NT2/D1 (cell line): ENCODE data around the gene FKRP.

Source experiments
- DNase-seq: peaks from one replicate; pipeline ENCODE4 v3.0.0-alpha.2; 2011; ENCODE audit warnings: low read depth, low spot score
- H3K27me3 ChIP-seq: 2 replicates; pipeline ENCODE4 v1.6.0; 2011; ENCODE audit warnings: mild to moderate bottlenecking; ENCODE audit not compliant: insufficient read length, insufficient read depth
- H3K36me3 ChIP-seq: 2 replicates; pipeline ENCODE4 v1.6.1; 2011; ENCODE audit warnings: mild to moderate bottlenecking, low read length, mixed read lengths; ENCODE audit not compliant: insufficient read depth, insufficient read length
- H3K4me1 ChIP-seq: 2 replicates; pipeline ENCODE4 v1.5.1; 2011; ENCODE audit not compliant: insufficient read depth, insufficient read length
- H3K4me3 ChIP-seq: 2 replicates; pipeline ENCODE4 v1.5.1; 2011; ENCODE audit warnings: low read depth; ENCODE audit not compliant: insufficient read length
- H3K9ac ChIP-seq: 2 replicates; pipeline ENCODE4 v1.6.0; 2011; ENCODE audit warnings: low read depth; ENCODE audit not compliant: insufficient read length
- H3K9me3 ChIP-seq: 2 replicates; pipeline ENCODE4 v1.5.1; 2011; ENCODE audit warnings: mild to moderate bottlenecking, low read length; ENCODE audit not compliant: insufficient read depth
- SUZ12 ChIP-seq: IDR thresholded peaks from 2 replicates; pipeline ENCODE4 v1.6.1; 2011; ENCODE audit not compliant: insufficient read length, insufficient read depth; ENCODE audit errors: extremely low read depth
- YY1 ChIP-seq: IDR thresholded peaks from 2 replicates; pipeline ENCODE4 v1.6.1; 2011; ENCODE audit not compliant: insufficient read length, insufficient read depth
- ZNF274 ChIP-seq: IDR thresholded peaks from 2 replicates; pipeline ENCODE4 v1.6.1; 2011; ENCODE audit warnings: mild to moderate bottlenecking, low read depth, low read length

FKRP gene

DNA sequence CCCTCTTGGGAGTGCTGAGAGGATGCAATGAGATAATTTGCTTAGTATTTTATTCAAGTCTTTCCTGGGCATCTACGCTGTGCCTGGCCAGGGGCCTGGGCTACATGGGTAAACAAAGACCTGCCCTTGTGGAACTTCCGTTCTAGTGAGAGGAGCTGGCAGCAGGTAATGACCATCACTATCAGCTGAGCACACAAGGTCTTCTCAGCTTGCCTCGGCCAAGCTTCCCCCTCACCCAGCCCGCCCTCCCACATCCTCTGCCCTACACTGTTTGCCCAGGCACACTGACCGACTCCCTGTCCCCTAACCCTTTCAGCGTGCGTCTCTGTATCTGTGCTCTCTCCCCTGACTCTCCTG is 8.6 kb upstream of the FKRP start:
- TF ChIP-seq ZNF274 = no peak
- no peak for TF ChIP-seq SUZ12
- no peak for TF ChIP-seq YY1
- Histone ChIP-seq H3K4me3 (no peak overlapping the region), H3K27me3 (no peaks in the 10 kb centered on the region), H3K4me1 (peaks cover 24% of the 10 kb centered on the region), H3K36me3 (peaks cover 77% of the 10 kb centered on the region), H3K9me3 (no peaks in the 10 kb centered on the region), H3K9ac (no peak overlapping the region)
- no peak for DNase-seq

DNA sequence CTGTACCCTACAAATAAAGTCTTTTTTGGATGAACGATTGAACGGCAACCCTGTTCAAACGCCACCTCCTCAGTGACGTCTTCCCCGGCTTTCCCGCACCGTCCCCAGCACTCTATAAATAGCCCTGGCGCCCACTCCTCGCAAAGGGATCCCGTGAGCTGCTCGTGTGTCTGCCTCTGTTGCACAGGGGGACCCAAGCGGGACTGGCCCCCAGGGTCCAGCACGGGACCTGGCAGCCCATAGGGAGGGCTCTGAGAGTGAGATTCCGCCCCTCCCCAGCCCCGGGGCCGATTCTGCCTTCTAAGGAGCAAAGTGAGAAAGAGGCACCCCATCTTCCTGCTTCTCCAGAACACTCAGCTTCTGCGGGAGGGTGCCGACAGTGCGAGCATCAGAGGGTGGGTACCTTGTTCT is 8.1 kb upstream of the FKRP start:
- no peak overlapping the region for H3K9ac ChIP-seq
- H3K36me3 ChIP-seq = peaks cover 75% of the 10 kb centered on the region
- DNase-seq = no peak
- no peaks in the 10 kb centered on the region for H3K9me3 ChIP-seq
- H3K4me3 ChIP-seq = no peak overlapping the region
- peaks cover 21% of the 10 kb centered on the region for H3K4me1 ChIP-seq
- no peaks in the 10 kb centered on the region for H3K27me3 ChIP-seq
- no peak for TF ChIP-seq ZNF274
- TF ChIP-seq SUZ12 = no peak
- no peak for TF ChIP-seq YY1

DNA sequence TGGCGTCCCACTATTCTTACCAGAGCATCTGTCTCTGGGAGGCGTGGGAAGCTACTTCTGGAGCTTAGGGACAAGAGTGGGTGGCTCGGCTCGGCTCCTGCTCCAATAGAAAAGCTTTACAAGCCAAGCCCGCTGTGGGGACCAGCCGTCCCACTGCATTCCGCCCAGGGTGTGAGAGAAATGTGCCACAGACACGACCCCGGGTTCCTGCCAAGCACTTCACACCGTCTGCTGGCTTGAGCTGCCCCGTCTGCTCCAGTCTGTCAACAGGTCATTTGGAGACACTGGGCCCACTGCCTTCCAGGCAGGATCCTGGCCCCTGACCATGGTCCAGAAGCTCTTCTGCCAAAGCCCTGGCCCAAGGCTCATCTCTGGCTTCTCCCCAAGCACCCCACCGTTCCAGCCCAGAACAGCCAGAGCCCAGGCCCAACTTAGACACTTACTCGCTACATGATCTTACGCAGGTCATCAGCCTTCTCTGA is 6.5 kb upstream of the FKRP start:
- H3K4me1 ChIP-seq = peaks cover 16% of the 10 kb centered on the region
- no peak overlapping the region for H3K9ac ChIP-seq
- peaks cover 70% of the 10 kb centered on the region for H3K36me3 ChIP-seq
- no peak for DNase-seq
- H3K9me3 ChIP-seq = no peaks in the 10 kb centered on the region
- H3K27me3 ChIP-seq = no peaks in the 10 kb centered on the region
- H3K4me3 ChIP-seq = no peak overlapping the region
- TF ChIP-seq ZNF274 (no peak), SUZ12 (no peak), YY1 (no peak)

DNA sequence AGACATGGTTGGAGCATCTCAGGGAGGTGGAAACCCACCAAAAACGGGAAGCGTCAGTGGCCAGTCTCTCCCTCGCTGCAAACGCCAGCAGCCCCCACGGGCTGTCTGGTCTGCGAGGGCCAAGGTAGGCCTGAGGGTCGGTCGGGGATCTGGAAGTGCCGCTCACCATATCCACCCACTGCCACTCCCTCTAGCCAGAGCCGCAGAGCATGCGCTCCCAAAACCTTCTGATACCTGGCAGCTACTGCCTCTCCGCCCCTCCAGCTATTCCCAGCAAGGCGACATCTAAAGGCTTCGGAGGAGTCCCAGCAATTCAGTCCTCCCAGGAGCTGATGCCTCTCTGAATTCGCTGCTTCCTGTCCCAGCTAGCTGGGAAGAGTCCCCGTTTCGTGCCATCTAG is 4.4 kb upstream of the FKRP start:
- H3K4me3 ChIP-seq = no peak overlapping the region
- TF ChIP-seq YY1 (no peak), SUZ12 (no peak), ZNF274 (no peak)
- H3K27me3 ChIP-seq = no peaks in the 10 kb centered on the region
- DNase-seq = no peak
- no peak overlapping the region for H3K9ac ChIP-seq
- H3K9me3 ChIP-seq = no peaks in the 10 kb centered on the region
- peaks cover 16% of the 10 kb centered on the region for H3K4me1 ChIP-seq
- peaks cover 66% of the 10 kb centered on the region for H3K36me3 ChIP-seq

DNA sequence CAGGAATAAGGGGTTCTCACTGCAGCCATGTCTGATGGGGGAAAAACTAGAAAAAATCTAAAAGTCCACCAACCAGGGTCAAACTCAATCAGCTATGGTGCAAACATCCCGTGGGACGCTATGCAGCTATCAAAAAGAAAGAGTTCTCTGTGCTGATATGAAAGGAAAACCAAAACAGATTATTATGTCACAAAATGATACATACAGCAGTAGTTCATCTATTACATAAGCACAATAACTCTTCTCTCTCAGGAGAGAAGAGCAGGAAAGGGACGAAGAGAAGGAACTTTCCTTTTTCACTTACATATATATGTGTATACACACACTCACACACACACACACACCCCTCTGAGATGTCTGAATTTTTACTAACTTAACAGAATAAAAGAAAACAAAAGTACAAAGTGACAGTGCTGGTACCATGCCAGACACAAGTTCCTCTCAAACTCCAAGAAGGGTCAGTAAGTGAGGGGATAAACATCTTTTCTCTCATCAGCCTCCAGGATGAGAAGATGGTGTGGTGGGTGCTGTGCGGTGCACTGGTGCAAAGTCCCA is 2.9 kb upstream of the FKRP start:
- H3K36me3 ChIP-seq = peaks cover 50% of the 10 kb centered on the region
- H3K9ac ChIP-seq = no peak overlapping the region
- TF ChIP-seq YY1 = no peak
- TF ChIP-seq SUZ12 = no peak
- TF ChIP-seq ZNF274 = no peak
- peaks cover 18% of the 10 kb centered on the region for H3K4me1 ChIP-seq
- H3K9me3 ChIP-seq = no peaks in the 10 kb centered on the region
- no peak overlapping the region for H3K4me3 ChIP-seq
- no peak for DNase-seq
- H3K27me3 ChIP-seq = no peaks in the 10 kb centered on the region

DNA sequence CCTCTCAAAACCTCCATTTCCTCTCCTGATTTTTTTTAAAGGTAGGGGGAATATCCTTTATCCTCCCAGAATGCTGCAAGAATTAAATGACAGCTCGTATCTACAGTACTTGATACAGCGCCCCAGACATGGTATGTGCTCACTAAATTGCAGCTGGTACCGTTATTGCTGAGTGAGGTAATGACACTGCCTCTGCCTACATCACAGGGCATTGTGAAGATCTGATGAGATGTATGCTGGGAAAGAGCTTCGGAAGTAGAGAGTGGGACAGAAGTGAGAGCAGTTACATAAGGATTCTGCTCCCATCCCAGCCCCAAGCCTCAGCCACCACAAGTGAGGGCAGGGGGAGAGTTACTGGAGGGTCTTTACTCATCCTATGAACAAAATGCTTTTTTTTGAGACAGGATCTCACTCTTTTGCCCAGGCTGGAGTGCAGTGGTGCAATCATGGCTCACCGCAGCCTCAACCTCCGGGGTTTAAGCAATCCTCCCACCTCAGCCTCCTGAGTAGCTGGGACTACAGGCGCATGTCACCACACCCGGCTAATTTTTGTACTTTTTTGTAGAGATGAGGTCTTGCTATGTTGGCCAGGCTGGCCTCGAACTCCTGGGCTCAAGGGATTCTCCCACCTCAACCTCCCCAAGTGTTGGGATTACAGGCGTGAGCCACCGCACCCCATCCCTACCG is 1.7 kb upstream of the FKRP start:
- H3K9ac ChIP-seq = no peak overlapping the region
- DNase-seq = no peak
- H3K27me3 ChIP-seq = no peaks in the 10 kb centered on the region
- H3K9me3 ChIP-seq = no peaks in the 10 kb centered on the region
- no peak for TF ChIP-seq YY1
- TF ChIP-seq SUZ12 = no peak
- no peak for TF ChIP-seq ZNF274
- peak overlapping the region; percentile 9 for H3K4me3 ChIP-seq
- peaks cover 48% of the 10 kb centered on the region for H3K36me3 ChIP-seq
- H3K4me1 ChIP-seq = peaks cover 14% of the 10 kb centered on the region

DNA sequence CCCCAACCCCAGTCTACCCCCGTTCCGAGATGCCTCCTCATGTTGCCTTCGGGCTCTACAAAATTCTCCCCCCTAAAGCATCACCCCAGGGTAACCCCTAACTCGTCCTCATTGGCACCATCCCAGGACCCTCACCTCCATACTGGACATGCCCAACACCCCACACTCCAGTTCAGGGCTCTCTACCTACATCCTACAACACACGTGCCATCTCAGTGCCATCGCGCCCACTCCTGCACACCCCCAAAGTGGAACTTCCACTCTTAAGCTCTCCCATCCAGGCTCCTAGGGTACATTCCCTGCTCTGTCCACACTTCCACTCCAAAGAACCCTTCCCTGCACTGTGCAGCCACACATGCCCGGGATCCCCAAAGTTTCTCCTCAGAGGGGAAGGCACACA is 827 bp upstream of the FKRP start:
- H3K4me1 ChIP-seq = peaks cover 11% of the 10 kb centered on the region
- TF ChIP-seq SUZ12 = no peak
- no peak for TF ChIP-seq YY1
- TF ChIP-seq ZNF274 = no peak
- no peak for DNase-seq
- H3K9ac ChIP-seq = peak overlapping the region; percentile 87
- H3K9me3 ChIP-seq = no peaks in the 10 kb centered on the region
- peaks cover 45% of the 10 kb centered on the region for H3K36me3 ChIP-seq
- no peaks in the 10 kb centered on the region for H3K27me3 ChIP-seq
- H3K4me3 ChIP-seq = peak overlapping the region; percentile 81
